IPS-20b (cell line): ENCODE data around the gene BRI3BP.

Source experiments
- H3K27ac ChIP-seq: one replicate; pipeline ENCODE4 v1.5.1; 2013; ENCODE audit warnings: low read length
- H3K27me3 ChIP-seq: 2 replicates; pipeline ENCODE4 v1.6.1; 2013; ENCODE audit warnings: mild to moderate bottlenecking, low read length, inconsistent platforms; ENCODE audit not compliant: insufficient read depth
- H3K36me3 ChIP-seq: 2 replicates; pipeline ENCODE4 v1.6.1; 2013; ENCODE audit warnings: low read depth, mild to moderate bottlenecking, inconsistent platforms, low read length, moderate library complexity; ENCODE audit not compliant: insufficient read depth
- H3K4me1 ChIP-seq: 2 replicates; pipeline ENCODE4 v1.6.1; 2013; ENCODE audit warnings: mild to moderate bottlenecking, control low read depth, inconsistent platforms, low read length, moderate library complexity; ENCODE audit not compliant: insufficient read depth
- H3K4me3 ChIP-seq: 2 replicates; pipeline ENCODE4 v1.5.1; 2013; ENCODE audit warnings: mild to moderate bottlenecking, low read length, inconsistent platforms
- H3K9ac ChIP-seq: 2 replicates; pipeline ENCODE4 v1.6.1; 2013; ENCODE audit warnings: low read depth, mild to moderate bottlenecking, inconsistent platforms, low read length, moderate library complexity
- H3K9me3 ChIP-seq: 2 replicates; pipeline ENCODE4 v1.6.1; 2013; ENCODE audit warnings: mild to moderate bottlenecking, low read depth, low read length, inconsistent platforms; ENCODE audit not compliant: insufficient read depth

BRI3BP gene, protein sequence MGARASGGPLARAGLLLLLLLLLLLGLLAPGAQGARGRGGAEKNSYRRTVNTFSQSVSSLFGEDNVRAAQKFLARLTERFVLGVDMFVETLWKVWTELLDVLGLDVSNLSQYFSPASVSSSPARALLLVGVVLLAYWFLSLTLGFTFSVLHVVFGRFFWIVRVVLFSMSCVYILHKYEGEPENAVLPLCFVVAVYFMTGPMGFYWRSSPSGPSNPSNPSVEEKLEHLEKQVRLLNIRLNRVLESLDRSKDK

GRCh38 chr12:124993626-124994436 lies at the start of gene BRI3BP:
TSS of gene BRI3BP (plus strand) at chr12:124993645. CDS start at chr12:124993791, 146 bp downstream.
- peak within 1 kb of the TSS; percentile 90 for H3K9ac ChIP-seq
- peak within 1 kb of the TSS; percentile 91 for H3K4me3 ChIP-seq
- H3K4me1 ChIP-seq: peaks cover 10% of the 10 kb centered on the region; the same call in 1 of the 2 replicates
- peaks cover 11% of the 10 kb centered on the region for H3K27me3 ChIP-seq
- no peaks in the 10 kb centered on the region for H3K9me3 ChIP-seq
- H3K27ac ChIP-seq: no peak within 1 kb of the TSS
- H3K36me3 ChIP-seq: no peaks in the 10 kb centered on the region

DNA sequence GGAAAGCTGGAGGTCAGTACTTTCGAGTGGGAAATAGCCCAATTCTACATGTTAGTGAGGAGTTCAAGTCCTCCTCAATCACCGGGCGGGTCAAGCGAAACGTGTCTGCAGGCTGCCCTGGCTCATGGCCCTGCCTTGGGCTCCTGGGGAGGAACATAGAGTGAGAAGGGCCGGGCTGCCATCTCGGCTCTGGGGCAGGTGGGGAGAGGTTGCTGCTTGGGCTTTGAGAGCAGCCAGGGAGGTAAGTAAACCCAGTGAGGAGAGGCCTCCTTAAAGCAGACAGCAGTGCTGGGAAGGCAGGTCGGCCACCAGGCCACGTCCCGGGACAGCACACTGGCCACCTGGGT lies 47.0 kb upstream of the BRI3BP start:
- Histone ChIP-seq H3K4me1 (no peaks in the 10 kb centered on the region), H3K36me3 (peaks cover 40% of the 10 kb centered on the region), H3K27ac (no peak overlapping the region), H3K9me3 (no peaks in the 10 kb centered on the region), H3K9ac (no peak overlapping the region), H3K4me3 (no peak overlapping the region), H3K27me3 (no peaks in the 10 kb centered on the region)

GRCh38 chr12:124947013-124947412 lies 46.4 kb upstream of the BRI3BP start:
- H3K4me3 ChIP-seq: no peak overlapping the region
- no peaks in the 10 kb centered on the region for H3K27me3 ChIP-seq
- no peak overlapping the region for H3K27ac ChIP-seq
- H3K9ac ChIP-seq: no peak overlapping the region
- H3K4me1 ChIP-seq: no peaks in the 10 kb centered on the region
- H3K9me3 ChIP-seq: no peaks in the 10 kb centered on the region
- H3K36me3 ChIP-seq: peaks cover 45% of the 10 kb centered on the region

- Histone ChIP-seq H3K27ac (no peak overlapping the region), H3K4me3 (no peak overlapping the region), H3K4me1 (no peaks in the 10 kb centered on the region), H3K9me3 (no peaks in the 10 kb centered on the region), H3K27me3 (no peaks in the 10 kb centered on the region), H3K9ac (no peak overlapping the region), H3K36me3 (peaks cover 51% of the 10 kb centered on the region)
Measured at GRCh38 chr12:124947561-124948398, 45.7 kb upstream of the BRI3BP start.

GRCh38 chr12:124949066-124949465 lies 44.4 kb upstream of the BRI3BP start:
- Histone ChIP-seq H3K9ac (no peak overlapping the region), H3K9me3 (no peaks in the 10 kb centered on the region), H3K27me3 (no peaks in the 10 kb centered on the region), H3K36me3 (peaks cover 57% of the 10 kb centered on the region), H3K4me1 (no peaks in the 10 kb centered on the region), H3K27ac (no peak overlapping the region), H3K4me3 (no peak overlapping the region)

DNA sequence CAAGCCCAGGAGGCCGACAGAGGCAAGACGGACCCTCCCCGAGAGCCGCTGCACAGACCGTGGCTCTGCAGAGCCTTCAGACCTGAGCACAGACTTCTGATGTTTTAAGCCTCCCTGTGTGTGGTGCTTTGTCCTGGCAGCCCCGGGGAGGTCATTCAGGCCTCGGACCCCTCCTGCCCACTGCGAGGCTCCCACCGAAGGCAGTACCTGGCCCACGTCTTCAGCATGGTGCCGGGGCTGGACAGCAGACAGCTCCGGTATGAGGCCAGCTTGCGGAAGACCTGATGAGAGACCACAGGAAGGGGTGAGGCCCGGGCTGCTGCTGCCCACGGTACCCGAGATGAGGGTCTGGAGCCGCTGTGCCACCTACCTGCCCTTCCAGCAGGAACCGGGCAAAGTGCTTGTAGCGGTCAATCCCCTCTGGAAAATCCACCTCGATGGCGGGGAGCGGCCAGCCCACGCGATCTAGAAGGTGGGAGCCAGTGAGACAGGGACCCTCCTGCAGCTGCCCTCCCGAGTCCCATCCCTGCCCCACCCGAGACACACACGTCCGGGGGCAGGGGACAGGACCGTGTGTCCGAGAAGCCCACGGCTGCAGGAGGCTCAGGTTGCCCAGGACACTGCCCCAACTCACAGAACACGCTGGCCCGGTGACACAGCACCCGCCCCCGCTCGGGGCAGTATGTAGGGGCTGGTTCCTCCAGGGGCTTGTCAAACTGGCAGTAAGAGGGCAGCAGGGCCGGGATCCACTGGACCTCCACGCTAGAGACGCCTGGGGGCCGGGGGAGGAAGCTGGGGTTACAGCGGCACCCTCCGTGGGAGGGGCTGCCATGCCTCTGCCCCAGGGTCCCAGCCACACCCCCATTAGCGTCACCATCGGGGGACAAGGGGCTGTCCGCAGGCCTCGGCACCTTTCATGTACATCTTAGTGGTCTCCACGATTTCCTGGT lies 43.4 kb upstream of the BRI3BP start:
- no peak overlapping the region for H3K27ac ChIP-seq
- peaks cover 67% of the 10 kb centered on the region for H3K36me3 ChIP-seq
- no peaks in the 10 kb centered on the region for H3K27me3 ChIP-seq
- H3K4me3 ChIP-seq: no peak overlapping the region
- no peaks in the 10 kb centered on the region for H3K9me3 ChIP-seq
- no peaks in the 10 kb centered on the region for H3K4me1 ChIP-seq
- H3K9ac ChIP-seq: no peak overlapping the region

DNA sequence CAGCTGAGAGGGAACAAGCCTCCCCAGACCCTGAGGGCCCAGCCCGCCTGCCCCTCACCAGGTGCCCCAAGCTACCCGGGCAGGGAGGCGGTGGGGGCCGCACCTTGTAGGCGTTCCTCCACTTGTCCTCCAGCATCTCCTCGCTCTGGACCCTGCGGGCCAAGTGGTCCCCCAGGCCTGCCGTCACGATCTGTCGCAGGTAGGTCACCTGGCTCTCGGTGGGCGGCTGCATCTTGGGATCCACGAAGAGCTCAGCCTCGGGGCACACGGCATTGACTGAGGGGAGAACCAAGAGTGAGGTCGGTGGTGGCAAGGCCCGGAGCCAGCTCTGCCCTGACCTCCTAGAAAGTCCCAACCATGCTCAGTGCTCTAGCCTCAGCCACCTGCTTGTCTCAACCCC lies 41.1 kb upstream of the BRI3BP start:
- Histone ChIP-seq H3K36me3 (peaks cover 85% of the 10 kb centered on the region), H3K4me1 (no peaks in the 10 kb centered on the region), H3K27ac (no peak overlapping the region), H3K9ac (no peak overlapping the region), H3K27me3 (no peaks in the 10 kb centered on the region), H3K9me3 (no peaks in the 10 kb centered on the region), H3K4me3 (no peak overlapping the region)

DNA sequence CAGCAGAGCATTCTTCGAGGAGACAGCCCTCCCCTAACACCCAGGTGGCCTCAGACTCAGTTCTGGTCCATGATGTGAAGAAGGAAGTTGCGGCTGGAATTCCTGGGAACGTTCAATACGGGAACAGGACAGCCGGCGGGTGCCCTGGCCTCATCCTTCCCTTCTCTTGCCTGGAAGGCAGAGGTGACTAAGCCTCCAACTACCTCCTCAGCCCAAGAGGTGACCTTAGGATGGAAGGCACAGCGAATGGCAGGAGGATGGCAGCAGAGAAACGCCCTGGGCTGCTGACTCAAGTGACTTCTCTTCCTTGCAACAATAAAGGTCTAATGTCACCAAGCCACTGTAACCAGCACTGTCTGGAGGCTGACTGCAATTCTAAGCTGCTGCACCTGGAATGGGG lies 40.6 kb upstream of the BRI3BP start:
- no peaks in the 10 kb centered on the region for H3K9me3 ChIP-seq
- H3K4me1 ChIP-seq: no peaks in the 10 kb centered on the region
- H3K9ac ChIP-seq: no peak overlapping the region
- H3K27me3 ChIP-seq: no peaks in the 10 kb centered on the region
- H3K27ac ChIP-seq: no peak overlapping the region
- H3K36me3 ChIP-seq: peaks cover 85% of the 10 kb centered on the region
- H3K4me3 ChIP-seq: no peak overlapping the region

DNA sequence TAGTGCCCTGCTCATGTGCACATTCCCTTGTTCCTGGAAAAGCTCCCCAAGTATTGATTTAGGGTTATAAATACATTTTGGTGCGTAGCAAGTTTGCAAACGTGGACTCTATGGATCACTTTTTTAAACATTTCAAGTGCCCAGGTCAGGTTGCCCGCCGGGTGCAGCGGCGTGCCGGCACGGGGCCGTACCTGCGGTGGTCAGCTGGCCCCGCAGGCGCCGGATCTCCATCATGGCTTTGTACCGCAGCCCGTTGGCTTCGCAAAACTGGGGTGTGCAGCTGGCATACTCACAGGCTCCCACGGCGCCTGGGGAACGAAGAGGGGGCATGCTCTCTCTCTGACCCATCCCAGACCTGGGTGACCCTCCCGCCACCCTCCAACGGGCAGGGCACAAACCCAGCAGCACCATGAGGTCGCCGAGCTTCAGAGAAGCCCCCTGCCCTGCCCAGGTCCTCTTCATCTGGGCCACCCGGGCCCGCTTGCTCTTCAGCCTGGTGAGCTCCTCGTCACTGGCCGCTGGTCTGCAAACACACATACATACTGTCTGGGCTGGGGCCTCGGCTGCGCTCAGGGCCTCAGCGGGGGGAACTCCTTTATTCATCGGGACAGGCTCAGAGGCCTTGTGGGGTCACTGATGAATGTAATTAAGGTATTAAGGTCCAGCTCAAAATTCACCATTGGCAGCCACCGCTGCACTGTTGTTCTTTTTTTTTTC lies 39.6 kb upstream of the BRI3BP start:
- no peak overlapping the region for H3K27ac ChIP-seq
- no peaks in the 10 kb centered on the region for H3K9me3 ChIP-seq

GRCh38 chr12:124954771-124955170 lies 38.7 kb upstream of the BRI3BP start:
- H3K27me3 ChIP-seq: no peaks in the 10 kb centered on the region
- no peak overlapping the region for H3K4me3 ChIP-seq
- no peak overlapping the region for H3K9ac ChIP-seq
- H3K27ac ChIP-seq: no peak overlapping the region
- H3K36me3 ChIP-seq: peaks cover 91% of the 10 kb centered on the region
- no peaks in the 10 kb centered on the region for H3K4me1 ChIP-seq
- no peaks in the 10 kb centered on the region for H3K9me3 ChIP-seq

More for the DNA sequence above, 39.6 kb upstream of the BRI3BP start:
- no peak overlapping the region for H3K4me3 ChIP-seq
- H3K4me1 ChIP-seq: no peaks in the 10 kb centered on the region
- no peaks in the 10 kb centered on the region for H3K27me3 ChIP-seq
- peaks cover 91% of the 10 kb centered on the region for H3K36me3 ChIP-seq
- no peak overlapping the region for H3K9ac ChIP-seq
